PFSK-1 (cell line): ENCODE results near the gene EFNB1.

ENCODE experiments used
- FOXP2 ChIP-seq: optimal IDR thresholded peaks from 2 replicates; pipeline ENCODE3; 2011; ENCODE audit warnings: borderline replicate concordance, control low read depth, inconsistent platforms; ENCODE audit not compliant: insufficient read depth; ENCODE audit errors: extremely low read length, extremely low read depth
- POLR2AphosphoS5 ChIP-seq: IDR thresholded peaks from 2 replicates; pipeline ENCODE4 v1.6.1; 2012; ENCODE audit warnings: low read depth, mild to moderate bottlenecking, control low read depth, low read length, moderate library complexity
- SIN3A ChIP-seq: IDR thresholded peaks from 2 replicates; pipeline ENCODE4 v1.6.1; 2012; ENCODE audit warnings: mild to moderate bottlenecking, low read length, moderate library complexity, borderline replicate concordance; ENCODE audit not compliant: insufficient read depth
- TAF1 ChIP-seq: IDR thresholded peaks from 2 replicates; pipeline ENCODE4 v1.6.1; 2012; ENCODE audit warnings: low read length, control low read depth, borderline replicate concordance; ENCODE audit not compliant: insufficient read depth
- TF ChIP-seq, protein P1 (sequence below), 2 experiments: IDR thresholded peaks; 2 replicates each; pipeline versions ENCODE4 v1.6.1 to v1.8.0; 2011 to 2012; ENCODE audit warnings: low read depth in 2 of 2, low read length in 2 of 2, control low read depth in 1 of 2, inconsistent platforms in 1 of 2, mild to moderate bottlenecking in 1 of 2, moderate library complexity in 1 of 2; ENCODE audit not compliant: insufficient read depth in 1 of 2

The EFNB1 gene

DNA sequence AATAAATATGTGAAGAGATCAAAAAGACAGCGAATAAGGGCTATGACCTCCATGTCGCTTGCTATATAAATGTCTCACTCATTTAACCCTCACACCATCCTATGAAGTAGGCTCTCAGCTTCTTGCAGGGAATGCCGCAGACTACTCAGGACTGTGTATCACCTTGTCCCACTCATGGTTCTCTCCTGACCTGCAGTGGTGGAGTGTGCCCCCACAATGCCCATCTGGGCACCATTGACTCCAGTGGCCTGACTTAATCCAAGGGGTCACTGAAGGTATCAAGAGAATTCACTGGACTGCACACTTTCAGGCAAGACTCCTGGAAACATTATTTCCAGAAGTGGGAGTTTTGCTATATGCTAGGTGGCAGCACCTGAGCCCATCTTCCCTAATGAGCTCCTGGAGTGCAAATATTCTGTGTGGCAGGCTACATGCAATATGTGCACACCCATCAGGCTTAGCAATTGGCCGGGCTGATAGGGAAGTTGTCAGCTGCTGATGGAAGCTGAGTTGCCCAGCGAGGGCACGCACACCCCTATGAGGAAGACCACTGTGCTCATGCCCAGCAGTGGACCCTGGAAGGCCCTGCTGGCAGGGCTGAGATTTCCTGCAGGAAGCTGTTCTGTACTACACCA, 8.2 kb upstream of the EFNB1 start:
- TF ChIP-seq FOXP2 = no peak
- TF ChIP-seq POLR2AphosphoS5 = no peak
- TF ChIP-seq, protein P1, sequence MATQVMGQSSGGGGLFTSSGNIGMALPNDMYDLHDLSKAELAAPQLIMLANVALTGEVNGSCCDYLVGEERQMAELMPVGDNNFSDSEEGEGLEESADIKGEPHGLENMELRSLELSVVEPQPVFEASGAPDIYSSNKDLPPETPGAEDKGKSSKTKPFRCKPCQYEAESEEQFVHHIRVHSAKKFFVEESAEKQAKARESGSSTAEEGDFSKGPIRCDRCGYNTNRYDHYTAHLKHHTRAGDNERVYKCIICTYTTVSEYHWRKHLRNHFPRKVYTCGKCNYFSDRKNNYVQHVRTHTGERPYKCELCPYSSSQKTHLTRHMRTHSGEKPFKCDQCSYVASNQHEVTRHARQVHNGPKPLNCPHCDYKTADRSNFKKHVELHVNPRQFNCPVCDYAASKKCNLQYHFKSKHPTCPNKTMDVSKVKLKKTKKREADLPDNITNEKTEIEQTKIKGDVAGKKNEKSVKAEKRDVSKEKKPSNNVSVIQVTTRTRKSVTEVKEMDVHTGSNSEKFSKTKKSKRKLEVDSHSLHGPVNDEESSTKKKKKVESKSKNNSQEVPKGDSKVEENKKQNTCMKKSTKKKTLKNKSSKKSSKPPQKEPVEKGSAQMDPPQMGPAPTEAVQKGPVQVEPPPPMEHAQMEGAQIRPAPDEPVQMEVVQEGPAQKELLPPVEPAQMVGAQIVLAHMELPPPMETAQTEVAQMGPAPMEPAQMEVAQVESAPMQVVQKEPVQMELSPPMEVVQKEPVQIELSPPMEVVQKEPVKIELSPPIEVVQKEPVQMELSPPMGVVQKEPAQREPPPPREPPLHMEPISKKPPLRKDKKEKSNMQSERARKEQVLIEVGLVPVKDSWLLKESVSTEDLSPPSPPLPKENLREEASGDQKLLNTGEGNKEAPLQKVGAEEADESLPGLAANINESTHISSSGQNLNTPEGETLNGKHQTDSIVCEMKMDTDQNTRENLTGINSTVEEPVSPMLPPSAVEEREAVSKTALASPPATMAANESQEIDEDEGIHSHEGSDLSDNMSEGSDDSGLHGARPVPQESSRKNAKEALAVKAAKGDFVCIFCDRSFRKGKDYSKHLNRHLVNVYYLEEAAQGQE (IDR thresholded peaks at IDR 0.05; ENCODE audit: insufficient read depth in 1 of 2, low read depth in 2 of 2, low read length in 2 of 2) = no peak
- TF ChIP-seq TAF1 = no peak
- no peak for TF ChIP-seq SIN3A

DNA sequence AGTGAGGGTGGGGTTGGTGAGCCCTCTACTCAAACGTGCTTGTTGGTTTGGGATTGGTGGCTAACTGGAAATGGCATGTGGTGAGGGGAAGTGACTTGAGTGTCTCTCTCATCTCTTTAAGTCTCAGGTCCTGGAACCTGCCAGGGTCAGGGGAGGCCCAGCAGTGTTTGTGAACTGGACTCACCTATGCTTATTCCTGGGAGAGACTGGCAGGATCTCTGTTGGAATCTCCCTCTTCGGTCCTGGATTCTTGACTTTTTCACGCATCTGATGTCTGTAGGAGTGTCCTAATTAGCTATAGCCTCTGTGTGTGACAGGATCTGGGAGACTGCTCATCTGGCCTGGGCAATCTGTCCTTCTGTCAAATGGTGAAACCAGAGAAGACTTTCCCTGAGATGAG, 7.2 kb upstream of the EFNB1 start:
- TF ChIP-seq, protein P1 (IDR thresholded peaks at IDR 0.05; ENCODE audit: insufficient read depth in 1 of 2, low read depth in 2 of 2, low read length in 2 of 2) = no peak
- TF ChIP-seq SIN3A (no peak), POLR2AphosphoS5 (no peak), FOXP2 (no peak), TAF1 (no peak)

DNA sequence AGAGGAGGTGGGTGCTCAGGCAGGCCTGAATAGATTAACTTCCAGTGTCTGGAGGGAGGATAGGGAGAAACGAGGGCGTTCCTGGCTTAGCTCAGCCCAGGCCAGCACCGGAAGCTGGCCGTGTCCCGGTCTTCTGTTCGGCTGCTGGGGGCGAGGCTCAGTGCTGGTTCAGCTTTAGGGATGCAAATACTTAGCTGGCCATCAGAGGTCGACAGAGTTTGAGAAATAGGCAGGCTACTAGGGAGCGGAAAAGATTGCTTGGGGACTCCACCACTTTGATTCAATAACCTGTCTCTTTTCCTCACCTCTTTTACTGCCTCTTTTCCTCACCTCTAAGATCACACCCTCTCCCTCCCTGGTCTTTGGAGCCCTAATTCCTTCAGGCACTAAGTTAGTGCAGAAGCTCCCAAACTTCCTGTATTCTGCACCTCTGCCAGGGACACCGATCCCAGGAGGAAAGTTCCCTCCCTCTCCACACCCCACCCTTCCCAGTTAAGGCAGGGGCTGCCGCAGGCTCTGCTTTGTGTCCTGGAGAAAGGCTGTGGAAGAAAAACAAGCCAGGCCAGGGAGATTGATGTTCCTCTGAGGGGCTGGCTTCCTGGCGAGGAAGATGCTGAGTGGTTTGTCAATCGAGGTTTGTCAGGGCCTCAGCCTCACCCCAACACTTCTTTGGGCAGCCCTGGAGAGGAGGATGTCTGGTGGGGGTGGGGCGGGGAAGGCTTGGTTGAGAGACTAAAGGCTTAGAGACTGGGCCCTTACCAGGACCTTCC, 6.0 kb upstream of the EFNB1 start:
- TF ChIP-seq TAF1 = no peak
- no peak for TF ChIP-seq SIN3A
- TF ChIP-seq FOXP2 = no peak
- no peak for TF ChIP-seq POLR2AphosphoS5
- TF ChIP-seq, protein P1 (IDR thresholded peaks at IDR 0.05; ENCODE audit: insufficient read depth in 1 of 2, low read depth in 2 of 2, low read length in 2 of 2) = no peak

DNA sequence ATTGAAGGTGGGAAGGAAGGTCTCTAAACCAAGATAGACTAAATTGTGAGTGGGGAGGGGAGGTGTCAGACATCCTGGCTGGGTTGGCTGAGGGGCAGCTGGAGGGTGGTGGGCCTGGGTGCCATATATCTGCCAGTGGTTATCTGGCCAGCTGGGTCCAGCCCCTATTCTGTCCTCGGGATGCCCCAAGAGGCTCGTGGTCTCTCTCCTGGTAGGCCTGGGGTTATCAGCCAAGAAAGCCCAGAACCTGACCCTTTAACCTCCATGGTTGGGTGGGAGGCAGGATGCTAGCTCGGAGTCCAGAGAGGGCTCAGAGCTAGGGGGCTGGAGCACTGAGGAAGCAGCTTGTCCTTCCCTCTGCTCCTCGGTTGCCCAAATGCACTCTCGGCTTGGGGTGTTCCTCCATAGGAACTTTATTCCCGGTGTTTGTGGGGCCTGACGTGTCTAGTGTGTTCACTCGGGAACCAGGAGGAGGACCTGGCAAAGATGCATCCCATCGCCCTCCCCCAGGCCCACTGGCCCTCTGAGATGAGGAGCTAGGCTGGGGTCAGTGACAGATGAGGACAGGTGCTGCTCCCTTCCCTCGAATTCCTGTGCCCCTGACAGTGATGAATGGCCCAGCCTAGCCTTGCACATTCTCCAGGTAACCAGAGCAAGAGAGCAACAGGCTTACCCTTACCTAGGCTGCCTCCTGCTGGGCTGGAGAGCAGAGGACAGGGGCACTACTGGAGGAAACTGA, 5.2 kb upstream of the EFNB1 start:
- no peak for TF ChIP-seq SIN3A
- no peak for TF ChIP-seq FOXP2
- no peak for TF ChIP-seq POLR2AphosphoS5
- TF ChIP-seq, protein P1 (IDR thresholded peaks at IDR 0.05; ENCODE audit: insufficient read depth in 1 of 2, low read depth in 2 of 2, low read length in 2 of 2) = no peak
- no peak for TF ChIP-seq TAF1
